ENCODE measurements around the gene STARD13.

GRCh38 chr13:33168321-33168960, 117.1 kb downstream of the STARD13 start:
- no peak for TF ChIP-seq CTCF (conservative IDR thresholded peaks at IDR 0.05; ENCODE audit: low read depth, low read length)
- no peak for TF ChIP-seq EZH2phosphoT487 (IDR thresholded peaks at IDR 0.05; ENCODE audit: borderline replicate concordance, low read length)
